HepG2 (cell line): ENCODE results near the gene CMTM4. TPM values are rescaled to one million over a fixed set of nuclear protein-coding genes. Genes with fewer than 3 reads are reported as not detected.

Experiments
- ARID5B ChIP-seq: IDR thresholded peaks from 2 replicates; pipeline ENCODE4 v1.4.0; 2020; ENCODE audit warnings: mild to moderate bottlenecking, missing genetic modification reagents
- CEBPB ChIP-seq: IDR thresholded peaks from 2 replicates; pipeline ENCODE4 v1.6.1; 2011; ENCODE audit warnings: low read depth, low read length, improper control_type of control experiment, borderline replicate concordance
- FOXA3 ChIP-seq: IDR thresholded peaks from 2 replicates; pipeline ENCODE4 v1.6.1; 2016; ENCODE audit warnings: missing genetic modification reagents, missing compliant biosample characterization
- KMT2B ChIP-seq: IDR thresholded peaks from 2 replicates; pipeline ENCODE4 v1.6.1; 2016; ENCODE audit warnings: missing genetic modification reagents, missing compliant biosample characterization
- MLX ChIP-seq: IDR thresholded peaks from 2 replicates; pipeline ENCODE4 v1.6.1; 2016
- MXD4 ChIP-seq: IDR thresholded peaks from 2 replicates; pipeline ENCODE4 v1.6.1; 2016; ENCODE audit warnings: mild to moderate bottlenecking, missing biosample characterization, missing genetic modification reagents
- NR0B2 ChIP-seq: sonication (generic); formaldehyde crosslinking; IDR thresholded peaks from 2 replicates; pipeline ENCODE4 v1.4.0; 2020; ENCODE audit warnings: mild to moderate bottlenecking, missing genetic modification reagents
- NR3C1 ChIP-seq: sonication (generic); formaldehyde crosslinking; IDR thresholded peaks from 2 replicates; pipeline ENCODE4 v1.4.0; 2020; ENCODE audit warnings: missing genetic modification reagents
- PCBP1 ChIP-seq: fragments of 200-400 bp; formaldehyde crosslinking; IDR thresholded peaks from 2 replicates; pipeline ENCODE4 v1.6.1; 2017; ENCODE audit warnings: mild to moderate bottlenecking, low read depth, low read length, borderline replicate concordance
- PHF8 ChIP-seq: sonication (generic); formaldehyde crosslinking; IDR thresholded peaks from 2 replicates; pipeline ENCODE4 v1.5.0; 2020; ENCODE audit warnings: missing genetic modification reagents
- ZNF124 ChIP-seq: sonication (generic); formaldehyde crosslinking; IDR thresholded peaks from 2 replicates; pipeline ENCODE4 v1.4.0; 2020; ENCODE audit warnings: missing genetic modification reagents
- ZNF251 ChIP-seq: sonication (generic); formaldehyde crosslinking; IDR thresholded peaks from 2 replicates; pipeline ENCODE4 v1.9.0; 2021; ENCODE audit warnings: mild to moderate bottlenecking, missing genetic modification reagents
- ZNF589 ChIP-seq: sonication (generic); formaldehyde crosslinking; conservative IDR thresholded peaks from 2 replicates; pipeline ENCODE4 v1.8.0; 2022; ENCODE audit warnings: mild to moderate bottlenecking, moderate library complexity, missing genetic modification reagents
- ZNF784 ChIP-seq: sonication (generic); formaldehyde crosslinking; IDR thresholded peaks from 2 replicates; pipeline ENCODE4 v1.5.1; 2020; ENCODE audit warnings: missing genetic modification reagents, mild to moderate bottlenecking, borderline replicate concordance
- ZSCAN21 ChIP-seq: sonication (generic); formaldehyde crosslinking; IDR thresholded peaks from 2 replicates; pipeline ENCODE4 v1.8.0; 2022; ENCODE audit warnings: mild to moderate bottlenecking, missing genetic modification reagents, moderate library complexity, borderline replicate concordance
- polyA plus RNA-seq, 8 experiments: library from polyadenylated mRNA; depleted of rRNA in 3 of 8; stranded (reverse) in 7 of 8; unstranded in 1 of 8; fragments of >200 nt; fragmentation: Illumina TruSeq in 4 of 8; extraction: Trizol in 4 of 8; gene quantifications; 2 replicates each; pipeline versions ENCODE4 v1.2.1 to v1.2.3, GENCODE V29; 2011 to 2016; ENCODE audit warnings: low read depth in 4 of 8, missing spikeins in 1 of 8, mixed read lengths in 1 of 8; ENCODE audit not compliant: insufficient read depth in 1 of 8
- total RNA-seq, 5 experiments: library from RNA; depleted of rRNA; stranded (reverse); fragments of >200 nt; fragmentation: Illumina TruSeq; extraction: Trizol; gene quantifications; 2 replicates each; pipeline ENCODE4 v1.2.3, GENCODE V29; 2016; ENCODE audit warnings: low read depth in 1 of 5
- TF ChIP-seq, protein P1 (sequence below): IDR thresholded peaks from 2 replicates; pipeline ENCODE4 v1.6.1; 2016; ENCODE audit warnings: mild to moderate bottlenecking, missing biosample characterization, missing genetic modification reagents
- TF ChIP-seq, protein P2 (sequence below): sonication (generic); formaldehyde crosslinking; IDR thresholded peaks from 2 replicates; pipeline ENCODE4 v1.8.1; 2023; ENCODE audit warnings: mild to moderate bottlenecking, missing genetic modification reagents
- TF ChIP-seq, protein P3 (sequence below): sonication (generic); formaldehyde crosslinking; conservative IDR thresholded peaks from 2 replicates; pipeline ENCODE4 v1.4.0; 2020; ENCODE audit warnings: missing genetic modification reagents
- TF ChIP-seq, protein P4 (sequence below): sonication (generic); formaldehyde crosslinking; IDR thresholded peaks from 2 replicates; pipeline ENCODE4 v1.5.0; 2020; ENCODE audit warnings: missing genetic modification reagents

The CMTM4 gene
- total and polyA plus RNA-seq, 2 of the 13 experiments (the other 11 are each of a cell fraction or from before 2014, with no cell fraction given), result 32.0 to 36.3 TPM

- 0 out of 2 replicates have a peak, but pooled peaks have one; percentile 6 for TF ChIP-seq ARID5B
- 0 out of 2 replicates have a peak, but pooled peaks have one; percentile 7 for TF ChIP-seq PHF8
- no peak for TF ChIP-seq NR3C1 (CRISPR knock-in tag)
- 0 out of 2 replicates have a peak, but pooled peaks have one; percentile 47 for TF ChIP-seq ZNF251 (CRISPR knock-in tag)
- TF ChIP-seq MXD4 (CRISPR knock-in tag), result peak; percentile 75; the same call in 1 of the 2 replicates
- no peak for TF ChIP-seq CEBPB
- TF ChIP-seq ZSCAN21 (CRISPR knock-in tag), result peak; percentile 68; the same call in 1 of the 2 replicates
- peak; percentile 40; the same call in 1 of the 2 replicates for TF ChIP-seq NR0B2 (CRISPR knock-in tag)
- no peak for TF ChIP-seq FOXA3
- TF ChIP-seq, protein P1, sequence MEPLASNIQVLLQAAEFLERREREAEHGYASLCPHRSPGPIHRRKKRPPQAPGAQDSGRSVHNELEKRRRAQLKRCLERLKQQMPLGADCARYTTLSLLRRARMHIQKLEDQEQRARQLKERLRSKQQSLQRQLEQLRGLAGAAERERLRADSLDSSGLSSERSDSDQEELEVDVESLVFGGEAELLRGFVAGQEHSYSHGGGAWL (CRISPR knock-in tag), result no peak; the same call in 1 of the 2 replicates
- 0 out of 2 replicates have a peak, but pooled peaks have one; percentile 73 for TF ChIP-seq PCBP1
- 0 out of 2 replicates have a peak, but pooled peaks have one; percentile 35 for TF ChIP-seq ZNF589 (CRISPR knock-in tag)
- peak; percentile 75; the same call in 1 of the 2 replicates for TF ChIP-seq ZNF784 (CRISPR knock-in tag)
- TF ChIP-seq, protein P2, sequence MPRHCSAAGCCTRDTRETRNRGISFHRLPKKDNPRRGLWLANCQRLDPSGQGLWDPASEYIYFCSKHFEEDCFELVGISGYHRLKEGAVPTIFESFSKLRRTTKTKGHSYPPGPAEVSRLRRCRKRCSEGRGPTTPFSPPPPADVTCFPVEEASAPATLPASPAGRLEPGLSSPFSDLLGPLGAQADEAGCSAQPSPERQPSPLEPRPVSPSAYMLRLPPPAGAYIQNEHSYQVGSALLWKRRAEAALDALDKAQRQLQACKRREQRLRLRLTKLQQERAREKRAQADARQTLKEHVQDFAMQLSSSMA (CRISPR knock-in tag), result no peak
- TF ChIP-seq, protein P3, sequence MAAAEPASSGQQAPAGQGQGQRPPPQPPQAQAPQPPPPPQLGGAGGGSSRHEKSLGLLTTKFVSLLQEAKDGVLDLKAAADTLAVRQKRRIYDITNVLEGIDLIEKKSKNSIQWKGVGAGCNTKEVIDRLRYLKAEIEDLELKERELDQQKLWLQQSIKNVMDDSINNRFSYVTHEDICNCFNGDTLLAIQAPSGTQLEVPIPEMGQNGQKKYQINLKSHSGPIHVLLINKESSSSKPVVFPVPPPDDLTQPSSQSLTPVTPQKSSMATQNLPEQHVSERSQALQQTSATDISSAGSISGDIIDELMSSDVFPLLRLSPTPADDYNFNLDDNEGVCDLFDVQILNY, result no peak
- TF ChIP-seq ZNF124 (CRISPR knock-in tag), result no peak
- peak; percentile 32; the same call in 1 of the 2 replicates for TF ChIP-seq KMT2B (CRISPR knock-in tag)
- TF ChIP-seq, protein P4, sequence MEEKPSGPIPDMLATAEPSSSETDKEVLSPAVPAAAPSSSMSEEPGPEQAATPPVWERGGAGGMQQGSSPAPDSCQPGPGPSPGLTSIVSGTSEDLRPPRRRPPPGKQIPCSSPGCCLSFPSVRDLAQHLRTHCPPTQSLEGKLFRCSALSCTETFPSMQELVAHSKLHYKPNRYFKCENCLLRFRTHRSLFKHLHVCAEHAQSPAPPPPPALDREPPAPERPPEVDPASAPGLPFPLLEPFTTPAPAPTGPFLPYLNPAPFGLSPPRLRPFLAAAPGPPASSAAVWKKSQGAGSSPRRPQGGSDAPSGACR (CRISPR knock-in tag), result peak; percentile 66; the same call in 1 of the 2 replicates
- peak; percentile 52; the same call in 1 of the 2 replicates for TF ChIP-seq MLX (CRISPR knock-in tag)
Measured at GRCh38 chr16:66603537-66604375, 92.8 kb downstream of the CMTM4 start (continued).
